Measurements from ENCODE around the gene RELN. TPM values are rescaled to one million over a fixed set of nuclear protein-coding genes. Genes with fewer than 3 reads are reported as not detected.

Gene RELN
- total and polyA plus RNA-seq, 9 of the 15 experiments (the other 6 are each of a cell fraction or from before 2014, with no cell fraction given): 12.9 to 43.2 (median 18.1) TPM

- no peaks in the 10 kb centered on the region for H3K27me3 ChIP-seq (ENCODE audit: control insufficient read depth in 2 of 2, insufficient read depth in 2 of 2, low read length in 2 of 2)
- ATAC-seq (no peak), FAIRE-seq (no peak), DNase-seq (ENCODE audit: extremely low read depth in 1 of 4, low spot score in 3 of 4) (no peak)
- intact Hi-C loops (cut with micrococcal nuclease) (no loop called here), in situ Hi-C loops (cut with MboI) (no loop called here)
- no peak overlapping the region for H2AFZ ChIP-seq (ENCODE audit: low read depth, low read length)
- TF ChIP-seq VEZF1 (CRISPR knock-in tag; IDR thresholded peaks at IDR 0.05) (no peak), RFX7 (CRISPR knock-in tag; IDR thresholded peaks at IDR 0.05) (no peak), NKRF (IDR thresholded peaks at IDR 0.05; ENCODE audit: borderline replicate concordance) (no peak), PHB2 (IDR thresholded peaks at IDR 0.05; ENCODE audit: low read depth) (no peak), MAX (CRISPR knock-in tag; IDR thresholded peaks at IDR 0.05) (no peak), ZNF324 (CRISPR knock-in tag; IDR thresholded peaks at IDR 0.05) (no peak), FOXA3 (CRISPR knock-in tag; conservative IDR thresholded peaks at IDR 0.05 in 1 of 2, IDR thresholded peaks at IDR 0.05 in 1 of 2) (no peak), U2AF2 (optimal IDR thresholded peaks at IDR 0.05; ENCODE audit: low read depth, low read length) (no peak), ZNF780A (CRISPR knock-in tag; IDR thresholded peaks at IDR 0.05) (no peak), CAMTA2 (CRISPR knock-in tag; conservative IDR thresholded peaks at IDR 0.05) (no peak), EWSR1 (IDR thresholded peaks at IDR 0.05; ENCODE audit: borderline replicate concordance, low read depth, partially characterized antibody) (no peak), MEIS2 (IDR thresholded peaks at IDR 0.05; ENCODE audit: partially characterized antibody) (no peak), MTA2 (IDR thresholded peaks at IDR 0.05; ENCODE audit: low read depth) (no peak), SAFB (IDR thresholded peaks at IDR 0.05; ENCODE audit: borderline replicate concordance, low read depth, low read length) (no peak), MTA1 (IDR thresholded peaks at IDR 0.05; ENCODE audit: borderline replicate concordance) (no peak), E2F4 (CRISPR knock-in tag; IDR thresholded peaks at IDR 0.05; ENCODE audit: low read depth) (no peak), HDGF (IDR thresholded peaks at IDR 0.05) (no peak)
- no peaks in the 10 kb centered on the region for H3K4me1 ChIP-seq (replicated peaks in 1 of 2; ENCODE audit: control insufficient read depth in 2 of 2, insufficient read depth in 2 of 2, low read length in 2 of 2)
- H3K9me3 ChIP-seq (replicated peaks; ENCODE audit: control insufficient read depth, insufficient read depth, low read depth, low read length): no peaks in the 10 kb centered on the region
- peaks cover 7% of the 10 kb centered on the region; the same call in 2 of the 3 replicates for H3K36me3 ChIP-seq (ENCODE audit: control insufficient read depth, insufficient read depth, low read length)
- H3K4me3 ChIP-seq: no peak overlapping the region
- no peak overlapping the region for H3K27ac ChIP-seq (ENCODE audit: extremely low read depth, low read depth, low read length)
- 33% methylated on average over 2 of the region's 2 CpGs for WGBS (ENCODE audit: insufficient coverage, low coverage, missing lambda C conversion rate)
- BruUV-seq (replicated peaks): no TSS peak
- no peak overlapping the region for H3K9ac ChIP-seq (ENCODE audit: insufficient read depth in 1 of 2, low read depth in 2 of 2, low read length in 2 of 2)
- CTCF ChIA-PET (ENCODE audit: low intra/inter-chr PET ratio): no interaction called here
- no peak overlapping the region for H3K4me2 ChIP-seq (ENCODE audit: insufficient read depth, low read length)
- no peaks in the 10 kb centered on the region for H3K9me1 ChIP-seq (ENCODE audit: control insufficient read depth, insufficient read depth, low read length)
- no peaks in the 10 kb centered on the region for H3K79me2 ChIP-seq (ENCODE audit: control insufficient read depth, insufficient read depth, low read length)
- POLR2A ChIA-PET: interaction anchor here (1.1 kb wide), 1 partner anchor 8 kb away, joined by 3 read pairs; no protein-coding TSS in a partner anchor
- no peaks in the 10 kb centered on the region for H4K20me1 ChIP-seq (replicated peaks; ENCODE audit: control insufficient read depth, insufficient read depth, low read length)
These were observed 395.8 kb downstream of the RELN start for GRCh38 chr7:103593691-103594090.
